Measurements from ENCODE around the gene NCKAP5. TPM values are rescaled to one million over a fixed set of nuclear protein-coding genes. Genes with fewer than 3 reads are reported as not detected.

The NCKAP5 gene
- total and polyA plus RNA-seq, 4 donors, result 2.3 to 20.2 (median 8.1) TPM

DNA sequence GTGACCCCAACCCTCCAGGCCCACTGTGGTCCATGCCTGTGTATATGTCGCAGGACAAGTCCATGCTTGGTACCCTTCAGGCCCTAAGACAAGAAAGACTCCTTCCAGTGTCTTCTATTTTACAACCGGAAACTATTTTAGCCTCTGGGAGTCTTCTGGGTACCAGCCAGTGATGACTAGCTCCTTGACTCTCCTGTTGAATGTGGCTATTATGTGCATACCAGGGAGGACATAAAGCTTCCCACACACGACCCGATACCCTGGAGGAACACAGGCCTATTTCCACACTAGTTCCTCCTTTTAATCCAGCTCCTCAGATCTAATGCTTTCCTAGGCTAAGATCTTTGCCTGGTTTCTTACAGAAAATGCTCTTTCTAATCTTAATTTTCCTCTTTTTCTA is 178.1 kb downstream of the NCKAP5 start:
- DNase-seq (no peak), ATAC-seq (ENCODE audit: insufficient read depth, low FRiP score) (no peak)
- 90 to 93% methylated on average over 4 of the region's 4 CpGs for WGBS, 2 donors
- H3K27me3 ChIP-seq (ENCODE audit: control insufficient read depth in 3 of 3, insufficient read depth in 3 of 3, low read length in 2 of 3), result no peaks in the 10 kb centered on the region
- H3K27ac ChIP-seq (ENCODE audit: low read depth in 1 of 2, low read length in 1 of 2), result no peak overlapping the region
- H3K9me3 ChIP-seq (ENCODE audit: control insufficient read depth in 4 of 4, insufficient read depth in 3 of 4, low read length in 3 of 4), result peaks cover 0 to 5% (median 0%) of the 10 kb centered on the region in 4 donors
- H3K36me3 ChIP-seq (ENCODE audit: control insufficient read depth in 4 of 4, insufficient read depth in 4 of 4, low read length in 4 of 4), result no peaks in the 10 kb centered on the region
- H3K4me1 ChIP-seq (ENCODE audit: control insufficient read depth in 5 of 5, insufficient read depth in 5 of 5, low read length in 5 of 5), result no peaks in the 10 kb centered on the region
- H3K4me3 ChIP-seq, result no peak overlapping the region
- TF ChIP-seq, protein P1, sequence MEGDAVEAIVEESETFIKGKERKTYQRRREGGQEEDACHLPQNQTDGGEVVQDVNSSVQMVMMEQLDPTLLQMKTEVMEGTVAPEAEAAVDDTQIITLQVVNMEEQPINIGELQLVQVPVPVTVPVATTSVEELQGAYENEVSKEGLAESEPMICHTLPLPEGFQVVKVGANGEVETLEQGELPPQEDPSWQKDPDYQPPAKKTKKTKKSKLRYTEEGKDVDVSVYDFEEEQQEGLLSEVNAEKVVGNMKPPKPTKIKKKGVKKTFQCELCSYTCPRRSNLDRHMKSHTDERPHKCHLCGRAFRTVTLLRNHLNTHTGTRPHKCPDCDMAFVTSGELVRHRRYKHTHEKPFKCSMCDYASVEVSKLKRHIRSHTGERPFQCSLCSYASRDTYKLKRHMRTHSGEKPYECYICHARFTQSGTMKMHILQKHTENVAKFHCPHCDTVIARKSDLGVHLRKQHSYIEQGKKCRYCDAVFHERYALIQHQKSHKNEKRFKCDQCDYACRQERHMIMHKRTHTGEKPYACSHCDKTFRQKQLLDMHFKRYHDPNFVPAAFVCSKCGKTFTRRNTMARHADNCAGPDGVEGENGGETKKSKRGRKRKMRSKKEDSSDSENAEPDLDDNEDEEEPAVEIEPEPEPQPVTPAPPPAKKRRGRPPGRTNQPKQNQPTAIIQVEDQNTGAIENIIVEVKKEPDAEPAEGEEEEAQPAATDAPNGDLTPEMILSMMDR (IDR thresholded peaks at IDR 0.05; ENCODE audit: control extremely low read depth, extremely low read depth), result no peak
- no peak overlapping the region for H3K9ac ChIP-seq (ENCODE audit: insufficient read depth in 1 of 2, low read length in 2 of 2)

DNA sequence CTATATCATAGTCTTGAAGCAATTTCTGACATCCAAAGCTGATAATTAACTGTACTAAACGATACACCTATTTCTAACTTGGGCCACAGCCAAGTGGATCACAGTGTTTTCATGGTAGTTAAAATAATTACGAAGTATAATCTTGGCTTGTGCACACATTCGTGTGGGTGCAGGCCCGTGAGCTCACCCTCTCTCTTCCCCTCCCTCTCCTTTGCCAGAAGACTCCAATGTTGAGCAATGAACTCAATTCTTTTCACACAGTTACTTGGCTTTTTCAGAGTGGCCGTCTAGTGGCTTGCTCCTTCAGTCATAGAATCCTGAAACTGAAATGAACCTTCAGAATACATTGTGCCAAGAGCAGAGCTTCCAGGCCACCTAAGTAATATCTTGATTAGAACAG is 178.7 kb downstream of the NCKAP5 start:
- no peak overlapping the region for H3K9ac ChIP-seq (ENCODE audit: insufficient read depth in 1 of 2, low read length in 2 of 2)
- whole genome bisulfite sequencing, 2 donors, result 87 to 94% methylated on average over 5 of the region's 5 CpGs
- DNase-seq (no peak), ATAC-seq (ENCODE audit: insufficient read depth, low FRiP score) (no peak)
- no peaks in the 10 kb centered on the region for H3K4me1 ChIP-seq (ENCODE audit: control insufficient read depth in 5 of 5, insufficient read depth in 5 of 5, low read length in 5 of 5)
- no peaks in the 10 kb centered on the region for H3K36me3 ChIP-seq (ENCODE audit: control insufficient read depth in 4 of 4, insufficient read depth in 4 of 4, low read length in 4 of 4)
- no peaks in the 10 kb centered on the region for H3K27me3 ChIP-seq (ENCODE audit: control insufficient read depth in 3 of 3, insufficient read depth in 3 of 3, low read length in 2 of 3)
- no peak overlapping the region for H3K4me3 ChIP-seq
- peaks cover 0 to 5% (median 0%) of the 10 kb centered on the region in 4 donors for H3K9me3 ChIP-seq (ENCODE audit: control insufficient read depth in 4 of 4, insufficient read depth in 3 of 4, low read length in 3 of 4)
- H3K27ac ChIP-seq (ENCODE audit: low read depth in 1 of 2, low read length in 1 of 2), result no peak overlapping the region
- TF ChIP-seq, protein P1 (IDR thresholded peaks at IDR 0.05; ENCODE audit: control extremely low read depth, extremely low read depth), result no peak

DNA sequence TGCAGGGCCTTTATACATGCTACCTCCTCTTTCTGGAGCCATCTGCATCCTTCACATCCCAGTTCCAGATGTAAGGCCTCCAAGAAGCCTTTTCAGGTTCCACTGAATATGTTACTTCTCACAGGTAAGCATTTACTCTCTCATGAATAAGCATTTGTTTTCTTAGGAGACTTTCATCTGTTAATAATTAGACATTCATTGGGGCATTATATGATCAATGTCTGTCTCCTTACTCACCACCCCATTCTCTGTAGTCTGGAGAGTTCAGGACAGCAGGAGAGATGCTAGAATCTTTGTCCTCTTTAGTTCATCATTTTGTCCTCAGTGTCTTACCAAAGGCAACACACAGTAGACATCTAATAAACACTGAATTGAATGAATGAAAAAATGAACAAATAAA is 185.7 kb downstream of the NCKAP5 start:
- no peaks in the 10 kb centered on the region for H3K36me3 ChIP-seq (ENCODE audit: control insufficient read depth in 4 of 4, insufficient read depth in 4 of 4, low read length in 4 of 4)
- no peaks in the 10 kb centered on the region for H3K27me3 ChIP-seq (ENCODE audit: control insufficient read depth in 3 of 3, insufficient read depth in 3 of 3, low read length in 2 of 3)
- no peaks in the 10 kb centered on the region for H3K9me3 ChIP-seq (ENCODE audit: control insufficient read depth in 4 of 4, insufficient read depth in 3 of 4, low read length in 3 of 4)
- H3K9ac ChIP-seq (ENCODE audit: insufficient read depth in 1 of 2, low read length in 2 of 2), result no peak overlapping the region
- no peak for DNase-seq
- ATAC-seq (ENCODE audit: insufficient read depth, low FRiP score), result no peak
- no peak overlapping the region for H3K4me3 ChIP-seq
- H3K27ac ChIP-seq (ENCODE audit: low read depth in 1 of 2, low read length in 1 of 2), result no peak overlapping the region
- peaks cover 0 to 4% (median 0%) of the 10 kb centered on the region in 5 donors for H3K4me1 ChIP-seq (ENCODE audit: control insufficient read depth in 5 of 5, insufficient read depth in 5 of 5, low read length in 5 of 5)
- TF ChIP-seq, protein P1 (IDR thresholded peaks at IDR 0.05; ENCODE audit: control extremely low read depth, extremely low read depth), result no peak

DNA sequence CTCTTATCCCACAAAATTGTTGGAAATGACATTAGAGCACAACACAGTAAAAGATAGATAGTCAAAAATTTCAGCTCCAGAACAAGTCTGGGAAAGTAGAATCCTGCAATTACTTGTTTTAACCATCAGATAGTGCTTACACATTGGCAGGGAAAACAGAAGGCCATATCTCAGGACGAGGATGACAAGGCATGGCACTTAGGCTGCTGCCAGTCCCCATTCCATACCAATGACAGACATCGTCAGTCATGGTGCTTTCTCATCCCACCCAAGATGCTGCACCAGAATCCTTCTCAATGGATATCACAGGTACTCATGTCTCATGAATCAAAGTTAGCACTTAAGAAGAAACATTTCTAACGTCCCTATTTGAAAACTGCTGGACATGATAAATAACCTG is 187.3 kb downstream of the NCKAP5 start:
- TF ChIP-seq, protein P1 (IDR thresholded peaks at IDR 0.05; ENCODE audit: control extremely low read depth, extremely low read depth), result no peak
- no peak for DNase-seq
- H3K4me1 ChIP-seq (ENCODE audit: control insufficient read depth in 5 of 5, insufficient read depth in 5 of 5, low read length in 5 of 5), result peaks cover 0 to 14% (median 0%) of the 10 kb centered on the region in 5 donors
- H3K9ac ChIP-seq (ENCODE audit: insufficient read depth in 1 of 2, low read length in 2 of 2), result no peak overlapping the region
- no peaks in the 10 kb centered on the region for H3K27me3 ChIP-seq (ENCODE audit: control insufficient read depth in 3 of 3, insufficient read depth in 3 of 3, low read length in 2 of 3)
- no peak overlapping the region for H3K4me3 ChIP-seq
- WGBS, 2 donors, result 74 to 84% methylated on average over 3 of the region's 3 CpGs
- ATAC-seq (ENCODE audit: insufficient read depth, low FRiP score), result no peak
- no peaks in the 10 kb centered on the region for H3K9me3 ChIP-seq (ENCODE audit: control insufficient read depth in 4 of 4, insufficient read depth in 3 of 4, low read length in 3 of 4)
- no peak overlapping the region for H3K27ac ChIP-seq (ENCODE audit: low read depth in 1 of 2, low read length in 1 of 2)
- no peaks in the 10 kb centered on the region for H3K36me3 ChIP-seq (ENCODE audit: control insufficient read depth in 4 of 4, insufficient read depth in 4 of 4, low read length in 4 of 4)

Data from lung (tissue), 12 donors.